GM12878 (cell line): ENCODE data around the gene LRRC53. TPM values are rescaled to one million over a fixed set of nuclear protein-coding genes. Genes with fewer than 3 reads are reported as not detected.

Experiments used
- ATAC-seq: fragments of 200-7000 bp; cut with Tn5 transposase; 3 replicates; pipeline ENCODE4 v1.9.1; 2020; ENCODE audit warnings: mild to moderate bottlenecking, moderate library complexity
- BruUV-seq: library from RNA; stranded (reverse); fragments of 400-500 nt; replicated peaks from 2 replicates; lab custom pipeline; 2021; lab: Mats Ljungman, UMichigan
- CTCF ChIA-PET: fragments of 300-600 bp; sonication (Branson Sonifier 250); formaldehyde crosslinking; extraction: SDS; loops from one replicate; lab custom pipeline; 2021; ENCODE audit warnings: inconsistent platforms; lab: Yijun Ruan, JAX
- POLR2A ChIA-PET: fragments of 350-600 bp; formaldehyde crosslinking; extraction: SDS; loops from one replicate; lab custom pipeline; 2021; ENCODE audit warnings: inconsistent platforms; lab: Charles Lee
- RAD21 ChIA-PET: fragments of 300-600 bp; sonication (Branson Sonifier 250); formaldehyde crosslinking; loops from one replicate; lab custom pipeline; 2023; ENCODE audit warnings: antibody characterized with exemption; ENCODE audit not compliant: unreplicated experiment; lab: Charles Lee
- SMC1A ChIA-PET: fragments of 300-600 bp; sonication (Branson Sonifier 250); formaldehyde crosslinking; loops from one replicate; lab custom pipeline; 2023; ENCODE audit not compliant: unreplicated experiment, uncharacterized antibody; lab: Charles Lee
- DNase-seq: peaks from one replicate; pipeline ENCODE4 v3.0.0-alpha.2; 2011; ENCODE audit warnings: low read depth, low spot score
- FAIRE-seq: peaks from 3 replicates; lab custom pipeline; 2011; peaks lifted over from hg19 to GRCh38; lab: Jason Lieb, UNC
- H2AFZ ChIP-seq: 2 replicates; pipeline ENCODE4 v1.6.0; 2011; ENCODE audit warnings: low read depth, low read length, control low read depth; ENCODE audit not compliant: control insufficient read depth
- H3K27ac ChIP-seq: 2 replicates; pipeline ENCODE4 v1.5.1; 2011; ENCODE audit warnings: control low read depth; ENCODE audit not compliant: control insufficient read depth, insufficient read depth
- H3K27me3 ChIP-seq, 2 experiments: replicated peaks in 1 of 2; 2 replicates each; pipeline versions ENCODE4 v1.6.0 to v1.6.1; 2011; ENCODE audit warnings: low read length in 1 of 2; ENCODE audit not compliant: control insufficient read depth in 2 of 2, insufficient read depth in 2 of 2
- H3K36me3 ChIP-seq, 2 experiments: 2 replicates each; pipeline ENCODE4 v1.5.1; 2011; ENCODE audit warnings: low read length in 1 of 2; ENCODE audit not compliant: control insufficient read depth in 2 of 2, insufficient read depth in 2 of 2
- H3K4me1 ChIP-seq: 2 replicates; pipeline ENCODE4 v1.6.1; 2011; ENCODE audit warnings: mild to moderate bottlenecking, low read length, moderate library complexity, mixed read lengths; ENCODE audit not compliant: control insufficient read depth, insufficient read depth
- H3K4me2 ChIP-seq: 2 replicates; pipeline ENCODE4 v1.6.0; 2011; ENCODE audit warnings: control low read depth; ENCODE audit not compliant: control insufficient read depth, insufficient read depth
- H3K4me3 ChIP-seq: fragments of 200-600 bp; sonication (generic); 2 replicates; pipeline ENCODE4 v1.5.1; 2016
- H3K79me2 ChIP-seq: 2 replicates; pipeline ENCODE4 v1.6.0; 2011; ENCODE audit warnings: low read length; ENCODE audit not compliant: control insufficient read depth, insufficient read depth
- H3K9ac ChIP-seq: 2 replicates; pipeline ENCODE4 v1.8.0; 2011; ENCODE audit warnings: low read length, control low read depth, mixed read lengths; ENCODE audit not compliant: control insufficient read depth, insufficient read depth
- H3K9me3 ChIP-seq: replicated peaks from 3 replicates; pipeline ENCODE4 v1.5.1; 2011; ENCODE audit warnings: mild to moderate bottlenecking, low read length; ENCODE audit not compliant: control insufficient read depth, insufficient read depth
- H4K20me1 ChIP-seq: 2 replicates; pipeline ENCODE4 v1.6.0; 2011; ENCODE audit not compliant: control insufficient read depth, insufficient read depth
- ATF7 ChIP-seq: fragments of 450-650 bp; IDR thresholded peaks from 2 replicates; pipeline ENCODE4 v1.6.1; 2016; ENCODE audit warnings: low read depth, mild to moderate bottlenecking
- BHLHE40 ChIP-seq, 2 experiments: fragments of 450-650 bp in 1 of 2; IDR thresholded peaks; 2 replicates each; pipeline ENCODE4 v1.6.1; 2011 to 2017; ENCODE audit warnings: low read depth in 2 of 2, borderline replicate concordance in 1 of 2, improper control_type of control experiment in 1 of 2, low read length in 1 of 2, mild to moderate bottlenecking in 1 of 2
- CTCF ChIP-seq, 3 experiments: IDR thresholded peaks in 2 of 3; conservative IDR thresholded peaks in 1 of 3; 2 replicates each; pipeline ENCODE4 v1.5.1; 2011; ENCODE audit warnings: low read depth in 3 of 3, low read length in 3 of 3, mild to moderate bottlenecking in 3 of 3, control low read depth in 2 of 3, moderate library complexity in 2 of 3, inconsistent platforms in 1 of 3, mixed read lengths in 1 of 3; ENCODE audit not compliant: control insufficient read depth in 2 of 3, insufficient read depth in 1 of 3; ENCODE audit errors: extremely low read depth in 1 of 3
- CUX1 ChIP-seq: IDR thresholded peaks from 2 replicates; pipeline ENCODE4 v1.6.1; 2012; ENCODE audit warnings: improper control_type of control experiment, low read depth, low read length; ENCODE audit not compliant: insufficient replicate concordance
- ETV6 ChIP-seq, 2 experiments: fragments of 450-650 bp in 1 of 2; IDR thresholded peaks in 1 of 2; conservative IDR thresholded peaks in 1 of 2; 2 replicates each; pipeline ENCODE4 v1.6.1; 2014; ENCODE audit warnings: antibody characterized with exemption in 1 of 2, borderline replicate concordance in 1 of 2, low read depth in 1 of 2, mild to moderate bottlenecking in 1 of 2, moderate library complexity in 1 of 2
- FOS ChIP-seq: IDR thresholded peaks from 3 replicates; pipeline ENCODE4 v1.6.1; 2011; ENCODE audit warnings: borderline replicate concordance; ENCODE audit not compliant: insufficient read length; ENCODE audit errors: extremely low read depth
- FOXK2 ChIP-seq: fragments of 450-650 bp; IDR thresholded peaks from 2 replicates; pipeline ENCODE4 v1.6.1; 2017; ENCODE audit warnings: mild to moderate bottlenecking, moderate library complexity
- MEF2A ChIP-seq: IDR thresholded peaks from 2 replicates; pipeline ENCODE4 v1.6.1; 2011; ENCODE audit warnings: low read depth, mild to moderate bottlenecking, low read length, moderate library complexity; ENCODE audit not compliant: insufficient read depth
- MTA3 ChIP-seq: IDR thresholded peaks from 2 replicates; pipeline ENCODE4 v1.6.1; 2012; ENCODE audit warnings: low read length, inconsistent platforms, borderline replicate concordance
- PAX8 ChIP-seq: fragments of 450-650 bp; IDR thresholded peaks from 2 replicates; pipeline ENCODE4 v1.6.1; 2017; ENCODE audit warnings: mild to moderate bottlenecking, moderate library complexity
- SMARCA5 ChIP-seq: fragments of 450-650 bp; IDR thresholded peaks from 2 replicates; pipeline ENCODE4 v1.6.1; 2017; ENCODE audit warnings: mild to moderate bottlenecking
- ZNF217 ChIP-seq: fragments of 450-650 bp; IDR thresholded peaks from 2 replicates; pipeline ENCODE4 v1.6.1; 2017; ENCODE audit warnings: antibody characterized with exemption, mild to moderate bottlenecking
- WGBS: methylation state at CpG from one replicate; pipeline ENCODE4 v1.1.6; 2016; ENCODE audit warnings: low lambda C conversion rate; ENCODE audit not compliant: insufficient replicate concordance, insufficient coverage; ENCODE audit errors: missing lambda C conversion rate; 5-methylcytosine and 5-hydroxymethylcytosine counted together
- in situ Hi-C: fragments of 300-500 bp; cut with MboI; formaldehyde crosslinking; loops from 9 replicates; pipeline ENCODE4 v1.14.3; 2018; ENCODE audit warnings: mixed read lengths
- intact Hi-C: fragments of 100-400 bp; cut with micrococcal nuclease; formaldehyde crosslinking; loops from one replicate; pipeline ENCODE4 v1.14.2; 2022; ENCODE audit not compliant: unreplicated experiment
- polyA plus RNA-seq, 11 experiments: library from polyadenylated mRNA; depleted of rRNA in 4 of 11; unstranded in 6 of 11; stranded (reverse) in 5 of 11; fragments of >200 nt; fragmentation: Nextera tagmentation in 4 of 11; fragmentation: Illumina TruSeq in 1 of 11; extraction: Ambion mirVana in 4 of 11; extraction: Trizol in 1 of 11; gene quantifications; 1 replicate in 1 of 11; 2 replicates in 10 of 11; pipeline versions ENCODE4 v1.2.1 to v1.2.3, GENCODE V29; 2011 to 2016; ENCODE audit warnings: inconsistent platforms in 2 of 11, missing spikeins in 2 of 11, low read depth in 1 of 11
- total RNA-seq, 4 experiments: library from RNA; depleted of rRNA in 3 of 4; stranded (reverse); fragments of >200 nt in 3 of 4; fragmentation: Illumina TruSeq in 1 of 4; extraction: Trizol in 1 of 4; gene quantifications; 2 replicates each; pipeline versions ENCODE4 v1.2.1 to v1.2.3, GENCODE V29; 2013 to 2021

The LRRC53 gene
- total and polyA plus RNA-seq, 10 of the 15 experiments (the other 5 are each of a cell fraction or from before 2014, with no cell fraction given), result not detected

GRCh38 chr1:74526708-74527107 is 14.3 kb upstream of the LRRC53 start:
- intact Hi-C loops (no loop called here), in situ Hi-C loops (no loop called here)
- no TSS peak for BruUV-seq
- Histone ChIP-seq H3K27me3 (peaks cover 0 to 3% of the 10 kb centered on the region in 2 experiments; a peak in 1 of 4 replicates), H3K27ac (no peak overlapping the region), H3K4me3 (no peak overlapping the region), H4K20me1 (no peaks in the 10 kb centered on the region), H3K36me3 (no peaks in the 10 kb centered on the region), H2AFZ (no peak overlapping the region), H3K4me2 (no peak overlapping the region), H3K9me3 (no peaks in the 10 kb centered on the region), H3K9ac (no peak overlapping the region), H3K79me2 (no peaks in the 10 kb centered on the region), H3K4me1 (no peaks in the 10 kb centered on the region)
- FAIRE-seq, result no peak
- CTCF ChIA-PET, result interaction anchor here (0.5 to 2.5 kb wide), 2 partner anchors 9 to 51 kb away, joined by 3 to 8 read pairs; no protein-coding TSS in a partner anchor
- no peak for TF ChIP-seq MEF2A
- no peak for TF ChIP-seq ZNF217
- TF ChIP-seq CUX1, result no peak
- TF ChIP-seq ATF7, result no peak
- no peak for TF ChIP-seq FOXK2
- no peak for TF ChIP-seq CTCF (IDR thresholded peaks at IDR 0.05 in 2 of 3, conservative IDR thresholded peaks at IDR 0.05 in 1 of 3; ENCODE audit: control insufficient read depth in 2 of 3, extremely low read depth in 1 of 3, insufficient read depth in 1 of 3, low read depth in 3 of 3, low read length in 3 of 3)
- no peak for TF ChIP-seq ETV6 (conservative IDR thresholded peaks at IDR 0.05 in 1 of 2, IDR thresholded peaks at IDR 0.05 in 1 of 2; ENCODE audit: borderline replicate concordance in 1 of 2, low read depth in 1 of 2)
- TF ChIP-seq BHLHE40 (IDR thresholded peaks at IDR 0.05; ENCODE audit: borderline replicate concordance in 1 of 2, low read depth in 2 of 2, low read length in 1 of 2), result no peak
- TF ChIP-seq MTA3, result no peak
- TF ChIP-seq SMARCA5, result no peak
- TF ChIP-seq FOS, result no peak
- no peak for TF ChIP-seq PAX8
- WGBS, result 2% methylated on average over 2 of the region's 2 CpGs
- RAD21 ChIA-PET, result no interaction called here
- ATAC-seq, result no peak
- no peak for DNase-seq
- POLR2A ChIA-PET, result no interaction called here
- SMC1A ChIA-PET, result interaction anchor here (1.2 kb wide), 1 partner anchor 32 kb away, joined by 3 read pairs; no protein-coding TSS in a partner anchor
